ENCODE results near the gene CNOT3. TPM values are rescaled to one million over a fixed set of nuclear protein-coding genes. Genes with fewer than 3 reads are reported as not detected.
A peak's percentile ranks its signal among the peaks of the same experiment; 100 is the strongest.

The CNOT3 gene
- total and polyA plus RNA-seq, 2 of the 13 experiments (the other 11 are each of a cell fraction or from before 2014, with no cell fraction given): 4.3 to 5.8 TPM

DNA sequence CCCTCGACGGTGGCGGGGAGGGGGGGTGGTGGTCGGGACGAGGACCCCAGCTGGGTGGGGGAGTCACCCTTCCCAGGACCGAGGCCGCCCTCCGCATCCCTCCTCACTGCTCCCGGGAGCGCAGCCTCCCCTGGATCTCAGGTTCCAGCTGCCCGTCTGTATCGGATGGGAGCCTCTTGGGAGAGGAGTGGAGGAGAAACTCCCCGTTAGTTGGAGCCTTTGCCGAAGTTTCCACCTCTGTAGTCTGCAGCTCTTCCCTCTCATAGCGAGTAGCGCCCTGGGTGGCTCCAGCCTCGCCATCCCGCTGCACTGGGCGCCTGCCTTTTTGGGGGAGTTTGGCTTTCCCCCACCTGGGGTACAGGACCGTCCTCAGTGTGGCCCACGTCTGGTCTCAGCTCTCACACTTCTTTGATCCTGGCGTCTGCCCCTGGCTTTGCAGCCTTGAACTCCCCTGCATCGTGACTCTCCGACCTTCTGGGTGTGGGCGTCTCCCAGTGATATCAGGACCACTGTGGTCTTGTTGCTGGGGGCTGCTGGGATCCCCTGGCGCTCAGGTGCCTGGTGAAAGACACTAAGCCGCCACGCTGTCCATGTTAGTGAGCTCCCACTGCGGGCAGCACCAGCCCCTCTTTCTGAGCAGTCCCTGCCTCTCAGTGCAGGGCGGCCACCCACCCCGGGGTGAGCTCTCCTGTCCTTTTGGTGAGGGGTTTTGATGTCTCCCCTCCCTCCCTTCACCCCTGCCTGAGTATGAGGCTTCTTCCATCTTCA lies 1.1 kb downstream of the CNOT3 start:
- intact Hi-C loops (cut with micrococcal nuclease; ENCODE audit: unreplicated experiment) (loop anchor here (5.0 kb wide), 1 partner anchor 64 kb away; the partner anchor contains the start of gene RPS9), in situ Hi-C loops (cut with HindIII; ENCODE audit: extremely low pct_ligation_motif_present, low pct_unique_long_range_greater_than_20kb) (no loop called here)
- peaks cover 25 to 41% of the 10 kb centered on the region in 2 experiments for H3K36me3 ChIP-seq (replicated peaks in 1 of 2; ENCODE audit: control insufficient read depth in 1 of 2, insufficient read depth in 2 of 2, low read length in 2 of 2)
- H3K27ac ChIP-seq (ENCODE audit: extremely low read length, insufficient read depth, low read length): peak overlapping the region; percentile 9
- ChIA-PET CTCF (ENCODE audit: low intra/inter-chr PET ratio, low total read pairs) (no interaction called here), POLR2A (interaction anchor here (0.6 to 2.8 kb wide), 5 partner anchors 13 to 310 kb away, joined by 3 to 38 read pairs (median 4); partner anchors contain the start of genes LENG1, LENG8, PRPF31 and TFPT)
- peaks cover 2% of the 10 kb centered on the region for H3K9me3 ChIP-seq (ENCODE audit: low read length)
- no peaks in the 10 kb centered on the region; a peak in 1 of 5 replicates for H3K27me3 ChIP-seq (ENCODE audit: control insufficient read depth in 1 of 2, insufficient read depth in 2 of 2, low read length in 2 of 2)
- peak overlapping the region; percentile 87 for H3K4me2 ChIP-seq (ENCODE audit: low read depth, low read length)
- peaks cover 39% of the 10 kb centered on the region for H3K79me2 ChIP-seq (ENCODE audit: insufficient read depth, low read length)
- no peak overlapping the region for H2AFZ ChIP-seq (ENCODE audit: low read length)
- peak overlapping the region; percentile 97; the same call in 1 of the 2 replicates for H3K9ac ChIP-seq (ENCODE audit: insufficient read depth, low read depth, low read length)
- ATAC-seq (no peak), FAIRE-seq (no peak), DNase-seq (ENCODE audit: low spot score) (no peak)
- peaks cover 11% of the 10 kb centered on the region; the same call in 1 of the 2 replicates for H4K20me1 ChIP-seq (ENCODE audit: insufficient read depth, low read length)
- BruUV-seq (replicated peaks): TSS peak; percentile 37
- peaks cover 42% of the 10 kb centered on the region for H3K4me1 ChIP-seq (ENCODE audit: insufficient read depth, low read length)
- H3K4me3 ChIP-seq (replicated peaks in 1 of 3; ENCODE audit: insufficient read depth in 1 of 3, low read depth in 2 of 3, low read length in 3 of 3): peak overlapping the region; percentile 74 to 86 (median 82)
- WGBS (ENCODE audit: low lambda C conversion rate): 51% methylated on average over 20 of the region's 31 CpGs
- TF ChIP-seq, protein P1, sequence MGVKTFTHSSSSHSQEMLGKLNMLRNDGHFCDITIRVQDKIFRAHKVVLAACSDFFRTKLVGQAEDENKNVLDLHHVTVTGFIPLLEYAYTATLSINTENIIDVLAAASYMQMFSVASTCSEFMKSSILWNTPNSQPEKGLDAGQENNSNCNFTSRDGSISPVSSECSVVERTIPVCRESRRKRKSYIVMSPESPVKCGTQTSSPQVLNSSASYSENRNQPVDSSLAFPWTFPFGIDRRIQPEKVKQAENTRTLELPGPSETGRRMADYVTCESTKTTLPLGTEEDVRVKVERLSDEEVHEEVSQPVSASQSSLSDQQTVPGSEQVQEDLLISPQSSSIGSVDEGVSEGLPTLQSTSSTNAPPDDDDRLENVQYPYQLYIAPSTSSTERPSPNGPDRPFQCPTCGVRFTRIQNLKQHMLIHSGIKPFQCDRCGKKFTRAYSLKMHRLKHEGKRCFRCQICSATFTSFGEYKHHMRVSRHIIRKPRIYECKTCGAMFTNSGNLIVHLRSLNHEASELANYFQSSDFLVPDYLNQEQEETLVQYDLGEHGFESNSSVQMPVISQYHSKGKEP (CRISPR knock-in tag; IDR thresholded peaks at IDR 0.05): no peak
- TF ChIP-seq ZNF446 (CRISPR knock-in tag; IDR thresholded peaks at IDR 0.05) (0 out of 2 replicates have a peak, but pooled peaks have one; percentile 27), BORCS8-MEF2B (CRISPR knock-in tag; IDR thresholded peaks at IDR 0.05) (no peak), RNF2 (conservative IDR thresholded peaks at IDR 0.05; ENCODE audit: low read depth) (no peak), KLF13 (CRISPR knock-in tag; IDR thresholded peaks at IDR 0.05) (no peak), STAT5B (CRISPR knock-in tag; IDR thresholded peaks at IDR 0.05) (no peak), TBP (CRISPR knock-in tag; IDR thresholded peaks at IDR 0.05) (no peak), DPF2 (CRISPR knock-in tag; IDR thresholded peaks at IDR 0.05; ENCODE audit: borderline replicate concordance, low read depth) (no peak), POLR2AphosphoS5 (IDR thresholded peaks at IDR 0.05; ENCODE audit: low read depth, low read length) (no peak), ERF (CRISPR knock-in tag; IDR thresholded peaks at IDR 0.05) (no peak)
- TF ChIP-seq, protein P2, sequence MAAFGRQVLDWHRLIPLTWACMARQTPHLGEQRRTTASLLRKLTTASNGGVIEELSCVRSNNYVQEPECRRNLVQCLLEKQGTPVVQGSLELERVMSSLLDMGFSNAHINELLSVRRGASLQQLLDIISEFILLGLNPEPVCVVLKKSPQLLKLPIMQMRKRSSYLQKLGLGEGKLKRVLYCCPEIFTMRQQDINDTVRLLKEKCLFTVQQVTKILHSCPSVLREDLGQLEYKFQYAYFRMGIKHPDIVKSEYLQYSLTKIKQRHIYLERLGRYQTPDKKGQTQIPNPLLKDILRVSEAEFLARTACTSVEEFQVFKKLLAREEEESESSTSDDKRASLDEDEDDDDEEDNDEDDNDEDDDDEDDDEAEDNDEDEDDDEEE (CRISPR knock-in tag; IDR thresholded peaks at IDR 0.05): peak; percentile 48; the same call in 1 of the 2 replicates
- TF ChIP-seq, protein P3, sequence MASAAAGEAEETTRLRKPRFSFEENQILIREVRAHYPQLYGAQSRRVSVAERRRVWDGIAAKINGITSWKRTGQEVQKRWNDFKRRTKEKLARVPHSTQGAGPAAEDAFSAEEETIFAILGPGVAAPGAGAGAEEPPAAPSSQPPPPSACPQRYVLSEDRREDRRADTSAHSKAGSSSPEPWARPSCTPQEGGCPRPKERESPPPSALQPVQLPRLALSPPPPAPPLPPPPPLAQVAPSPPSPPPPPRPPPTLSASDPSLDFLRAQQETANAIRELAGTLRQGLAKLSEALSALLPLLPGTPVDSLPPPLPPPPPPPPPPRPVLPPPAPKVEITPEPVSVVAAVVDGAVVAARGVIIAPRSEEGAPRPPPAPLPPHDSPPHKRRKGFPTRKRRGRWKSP (CRISPR knock-in tag; IDR thresholded peaks at IDR 0.05): no peak

All from HepG2 (cell line).